ENCODE results near the gene CNTN4. TPM values are rescaled to one million over a fixed set of nuclear protein-coding genes. Genes with fewer than 3 reads are reported as not detected.

Gene CNTN4
- total and polyA plus RNA-seq, 4 donors = 15.8 to 228 (median 41.2) TPM

- Histone ChIP-seq H3K27ac (ENCODE audit: low read depth in 1 of 2, low read length in 2 of 2) (no peak overlapping the region), H3K27me3 (ENCODE audit: control insufficient read depth in 1 of 2, insufficient read depth in 2 of 2, low read length in 1 of 2) (no peaks in the 10 kb centered on the region), H3K4me3 (ENCODE audit: low read length in 2 of 2) (no peak overlapping the region), H3K9me3 (ENCODE audit: control insufficient read depth, low read length) (no peaks in the 10 kb centered on the region), H3K4me1 (ENCODE audit: control insufficient read depth in 1 of 2, insufficient read depth in 2 of 2, low read length in 2 of 2) (no peaks in the 10 kb centered on the region), H3K36me3 (ENCODE audit: control insufficient read depth in 1 of 2, insufficient read depth in 2 of 2, low read length in 1 of 2) (no peaks in the 10 kb centered on the region)
- no peak for ATAC-seq (ENCODE audit: low FRiP score)
- 91 to 97% methylated on average over 1 of the region's 1 CpG for WGBS, 2 donors
- no peak for DNase-seq
- intact Hi-C loops (cut with DNase I) = no loop called here
Observed at GRCh38 chr3:2535206-2535605, 436.5 kb downstream of the CNTN4 start.

GRCh38 chr3:2536575-2536974 lies 437.9 kb downstream of the CNTN4 start:
- 91 to 95% methylated on average over 2 of the region's 2 CpGs for WGBS, 2 donors
- Histone ChIP-seq H3K27me3 (ENCODE audit: control insufficient read depth in 1 of 2, insufficient read depth in 2 of 2, low read length in 1 of 2) (no peaks in the 10 kb centered on the region), H3K27ac (ENCODE audit: low read depth in 1 of 2, low read length in 2 of 2) (no peak overlapping the region), H3K4me3 (ENCODE audit: low read length in 2 of 2) (no peak overlapping the region), H3K4me1 (ENCODE audit: control insufficient read depth in 1 of 2, insufficient read depth in 2 of 2, low read length in 2 of 2) (no peaks in the 10 kb centered on the region), H3K9me3 (ENCODE audit: control insufficient read depth, low read length) (no peaks in the 10 kb centered on the region), H3K36me3 (ENCODE audit: control insufficient read depth in 1 of 2, insufficient read depth in 2 of 2, low read length in 1 of 2) (no peaks in the 10 kb centered on the region)
- DNase-seq (no peak), ATAC-seq (ENCODE audit: low FRiP score) (no peak)
- intact Hi-C loops (cut with DNase I) = no loop called here

- Histone ChIP-seq H3K36me3 (ENCODE audit: control insufficient read depth in 1 of 2, insufficient read depth in 2 of 2, low read length in 1 of 2) (peaks cover 0 to 3% of the 10 kb centered on the region in 2 donors), H3K4me3 (ENCODE audit: low read length in 2 of 2) (no peak overlapping the region), H3K27me3 (ENCODE audit: control insufficient read depth in 1 of 2, insufficient read depth in 2 of 2, low read length in 1 of 2) (no peaks in the 10 kb centered on the region), H3K27ac (ENCODE audit: low read depth in 1 of 2, low read length in 2 of 2) (no peak overlapping the region), H3K4me1 (ENCODE audit: control insufficient read depth in 1 of 2, insufficient read depth in 2 of 2, low read length in 2 of 2) (no peaks in the 10 kb centered on the region), H3K9me3 (ENCODE audit: control insufficient read depth, low read length) (no peaks in the 10 kb centered on the region)
- DNase-seq = no peak
- WGBS, 2 donors = 88 to 93% methylated on average over 5 of the region's 5 CpGs
- intact Hi-C loops (cut with DNase I) = no loop called here
- no peak for ATAC-seq (ENCODE audit: low FRiP score)
Observed at GRCh38 chr3:2540115-2540514, 441.4 kb downstream of the CNTN4 start.

GRCh38 chr3:2543247-2543646 lies 444.6 kb downstream of the CNTN4 start:
- intact Hi-C loops (cut with DNase I) = no loop called here
- ATAC-seq (ENCODE audit: low FRiP score) = no peak

GRCh38 chr3:2544212-2544611 lies 445.5 kb downstream of the CNTN4 start:
- H3K27me3 ChIP-seq (ENCODE audit: control insufficient read depth in 1 of 2, insufficient read depth in 2 of 2, low read length in 1 of 2) = no peaks in the 10 kb centered on the region
- no peaks in the 10 kb centered on the region for H3K9me3 ChIP-seq (ENCODE audit: control insufficient read depth, low read length)
- no peaks in the 10 kb centered on the region for H3K4me1 ChIP-seq (ENCODE audit: control insufficient read depth in 1 of 2, insufficient read depth in 2 of 2, low read length in 2 of 2)
- intact Hi-C loops (cut with DNase I) = no loop called here
- ATAC-seq (ENCODE audit: low FRiP score) (no peak), DNase-seq (no peak)
- H3K36me3 ChIP-seq (ENCODE audit: control insufficient read depth in 1 of 2, insufficient read depth in 2 of 2, low read length in 1 of 2) = peaks cover 0 to 3% of the 10 kb centered on the region in 2 donors
- no peak overlapping the region for H3K27ac ChIP-seq (ENCODE audit: low read depth in 1 of 2, low read length in 2 of 2)
- H3K4me3 ChIP-seq (ENCODE audit: low read length in 2 of 2) = no peak overlapping the region
- 95 to 97% methylated on average over 2 of the region's 2 CpGs for WGBS, 2 donors

More at GRCh38 chr3:2543247-2543646, 444.6 kb downstream of the CNTN4 start:
- H3K27me3 ChIP-seq (ENCODE audit: control insufficient read depth in 1 of 2, insufficient read depth in 2 of 2, low read length in 1 of 2) = no peaks in the 10 kb centered on the region
- peaks cover 0 to 3% of the 10 kb centered on the region in 2 donors for H3K36me3 ChIP-seq (ENCODE audit: control insufficient read depth in 1 of 2, insufficient read depth in 2 of 2, low read length in 1 of 2)
- H3K4me3 ChIP-seq (ENCODE audit: low read length in 2 of 2) = no peak overlapping the region
- H3K27ac ChIP-seq (ENCODE audit: low read depth in 1 of 2, low read length in 2 of 2) = no peak overlapping the region
- H3K4me1 ChIP-seq (ENCODE audit: control insufficient read depth in 1 of 2, insufficient read depth in 2 of 2, low read length in 2 of 2) = no peaks in the 10 kb centered on the region
- H3K9me3 ChIP-seq (ENCODE audit: control insufficient read depth, low read length) = no peaks in the 10 kb centered on the region
- 73 to 81% methylated on average over 3 of the region's 3 CpGs for WGBS, 2 donors
- no peak for DNase-seq

- intact Hi-C loops (cut with DNase I) = no loop called here
- WGBS, 2 donors = 73 to 86% methylated on average over 2 of the region's 2 CpGs
Observed at GRCh38 chr3:2544718-2545117, 446.1 kb downstream of the CNTN4 start.

GRCh38 chr3:2547049-2547448 lies 448.4 kb downstream of the CNTN4 start:
- no peak for DNase-seq
- H3K36me3 ChIP-seq (ENCODE audit: control insufficient read depth in 1 of 2, insufficient read depth in 2 of 2, low read length in 1 of 2) = peaks cover 0 to 3% of the 10 kb centered on the region in 2 donors
- no peaks in the 10 kb centered on the region for H3K27me3 ChIP-seq (ENCODE audit: control insufficient read depth in 1 of 2, insufficient read depth in 2 of 2, low read length in 1 of 2)
- intact Hi-C loops (cut with DNase I) = no loop called here
- H3K4me3 ChIP-seq (ENCODE audit: low read length in 2 of 2) = no peak overlapping the region
- no peaks in the 10 kb centered on the region for H3K4me1 ChIP-seq (ENCODE audit: control insufficient read depth in 1 of 2, insufficient read depth in 2 of 2, low read length in 2 of 2)
- WGBS, 2 donors = 92 to 93% methylated on average over 4 of the region's 4 CpGs
- no peaks in the 10 kb centered on the region for H3K9me3 ChIP-seq (ENCODE audit: control insufficient read depth, low read length)
- no peak for ATAC-seq (ENCODE audit: low FRiP score)
- H3K27ac ChIP-seq (ENCODE audit: low read depth in 1 of 2, low read length in 2 of 2) = no peak overlapping the region

More at GRCh38 chr3:2544718-2545117, 446.1 kb downstream of the CNTN4 start:
- Histone ChIP-seq H3K36me3 (ENCODE audit: control insufficient read depth in 1 of 2, insufficient read depth in 2 of 2, low read length in 1 of 2) (peaks cover 0 to 3% of the 10 kb centered on the region in 2 donors), H3K4me1 (ENCODE audit: control insufficient read depth in 1 of 2, insufficient read depth in 2 of 2, low read length in 2 of 2) (no peaks in the 10 kb centered on the region), H3K27ac (ENCODE audit: low read depth in 1 of 2, low read length in 2 of 2) (no peak overlapping the region), H3K9me3 (ENCODE audit: control insufficient read depth, low read length) (no peaks in the 10 kb centered on the region), H3K27me3 (ENCODE audit: control insufficient read depth in 1 of 2, insufficient read depth in 2 of 2, low read length in 1 of 2) (no peaks in the 10 kb centered on the region), H3K4me3 (ENCODE audit: low read length in 2 of 2) (no peak overlapping the region)
- DNase-seq (no peak), ATAC-seq (ENCODE audit: low FRiP score) (no peak)

- Histone ChIP-seq H3K9me3 (ENCODE audit: control insufficient read depth, low read length) (no peaks in the 10 kb centered on the region), H3K27ac (ENCODE audit: low read depth in 1 of 2, low read length in 2 of 2) (no peak overlapping the region), H3K4me3 (ENCODE audit: low read length in 2 of 2) (no peak overlapping the region), H3K27me3 (ENCODE audit: control insufficient read depth in 1 of 2, insufficient read depth in 2 of 2, low read length in 1 of 2) (no peaks in the 10 kb centered on the region), H3K4me1 (ENCODE audit: control insufficient read depth in 1 of 2, insufficient read depth in 2 of 2, low read length in 2 of 2) (peaks cover 1 to 3% of the 10 kb centered on the region in 2 donors), H3K36me3 (ENCODE audit: control insufficient read depth in 1 of 2, insufficient read depth in 2 of 2, low read length in 1 of 2) (no peaks in the 10 kb centered on the region)
- DNase-seq = no peak
- WGBS, 2 donors = 5 to 6% methylated on average over 3 of the region's 3 CpGs
- ATAC-seq (ENCODE audit: low FRiP score) = no peak
- intact Hi-C loops (cut with DNase I) = no loop called here
Observed at GRCh38 chr3:2554656-2555055, 456.0 kb downstream of the CNTN4 start.

- Histone ChIP-seq H3K27me3 (ENCODE audit: control insufficient read depth in 1 of 2, insufficient read depth in 2 of 2, low read length in 1 of 2) (no peaks in the 10 kb centered on the region), H3K27ac (ENCODE audit: low read depth in 1 of 2, low read length in 2 of 2) (no peak overlapping the region), H3K4me3 (ENCODE audit: low read length in 2 of 2) (no peak overlapping the region), H3K9me3 (ENCODE audit: control insufficient read depth, low read length) (no peaks in the 10 kb centered on the region), H3K36me3 (ENCODE audit: control insufficient read depth in 1 of 2, insufficient read depth in 2 of 2, low read length in 1 of 2) (no peaks in the 10 kb centered on the region), H3K4me1 (ENCODE audit: control insufficient read depth in 1 of 2, insufficient read depth in 2 of 2, low read length in 2 of 2) (peaks cover 1 to 3% of the 10 kb centered on the region in 2 donors)
- DNase-seq (no peak), ATAC-seq (ENCODE audit: low FRiP score) (no peak)
- 24 to 48% methylated on average over 1 of the region's 1 CpG for WGBS, 2 donors
- intact Hi-C loops (cut with DNase I) = no loop called here
Observed at GRCh38 chr3:2558796-2559195, 460.1 kb downstream of the CNTN4 start.

Measured in aorta (tissue), 5 donors.